Stimulated activated CD8-positive, alpha-beta memory T cell treated with anti-CD3 and anti-CD28 coated beads, Interleukin-7, amount 100 ng/mL, for 1 hour (primary cell): ENCODE data around the gene SERGEF.

Source experiments
- DNase-seq, 2 donors: peaks; one replicate each; pipeline ENCODE4 v3.0.0-alpha.2; 2020; ENCODE audit warnings: low read depth in 2 of 2

The SERGEF gene

DNA sequence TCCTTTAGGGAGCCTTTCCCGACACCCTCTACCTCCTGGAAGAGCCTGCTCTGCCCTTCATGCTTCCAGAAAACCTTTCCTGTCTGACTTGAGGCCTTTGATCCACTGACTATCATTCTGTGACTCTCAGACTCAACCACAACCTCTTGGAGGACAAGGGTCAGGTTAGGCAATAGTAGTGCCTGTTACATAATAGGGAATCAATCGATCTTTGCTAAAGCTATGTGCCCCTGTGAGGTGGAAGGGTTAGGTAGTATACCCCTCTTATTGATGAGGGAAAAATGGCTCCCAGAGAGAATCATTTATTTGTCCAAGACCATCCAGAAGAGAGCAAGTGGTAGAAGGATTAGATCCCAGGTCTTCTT lies 262.1 kb downstream of the SERGEF start:
- DNase-seq, result no peak

DNA sequence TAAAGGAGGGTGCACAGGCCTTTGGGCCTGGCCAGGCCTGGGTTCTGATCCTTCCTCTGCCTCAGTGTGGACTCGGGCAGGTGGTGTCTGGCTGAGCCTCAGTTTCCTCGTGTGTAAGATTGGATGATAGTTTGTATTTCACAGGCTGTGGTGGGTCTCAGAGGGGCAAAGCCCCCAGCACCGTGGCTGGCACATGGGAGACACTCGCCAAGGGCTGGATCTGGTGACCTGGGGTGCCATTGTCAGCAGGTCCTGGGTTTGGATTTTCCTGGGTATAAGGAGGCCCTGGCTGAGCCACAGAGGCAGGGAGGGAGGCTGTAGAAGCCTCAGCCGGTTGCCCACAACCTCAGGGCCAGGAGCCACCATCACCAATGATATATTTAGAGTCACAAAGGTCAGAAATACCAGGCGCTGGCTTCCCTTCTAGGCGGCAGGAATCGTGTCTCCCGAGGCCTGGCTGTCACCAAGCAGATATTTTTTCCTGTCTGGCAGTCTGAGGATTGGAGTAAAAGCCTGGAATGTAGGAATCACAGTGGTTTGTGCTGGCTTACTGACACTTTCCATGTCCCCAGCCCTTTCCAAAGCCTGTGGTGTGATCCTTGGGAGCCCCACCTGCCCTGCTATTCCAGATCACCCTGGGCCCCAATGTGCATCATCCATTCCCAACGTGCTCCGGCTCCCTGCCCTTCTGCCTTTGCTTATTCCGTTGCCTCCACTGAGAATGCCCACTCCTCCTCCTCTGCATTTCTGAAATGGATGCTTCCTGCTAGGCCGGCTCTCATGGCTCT lies 262.6 kb downstream of the SERGEF start:
- DNase-seq, result no peak

DNA sequence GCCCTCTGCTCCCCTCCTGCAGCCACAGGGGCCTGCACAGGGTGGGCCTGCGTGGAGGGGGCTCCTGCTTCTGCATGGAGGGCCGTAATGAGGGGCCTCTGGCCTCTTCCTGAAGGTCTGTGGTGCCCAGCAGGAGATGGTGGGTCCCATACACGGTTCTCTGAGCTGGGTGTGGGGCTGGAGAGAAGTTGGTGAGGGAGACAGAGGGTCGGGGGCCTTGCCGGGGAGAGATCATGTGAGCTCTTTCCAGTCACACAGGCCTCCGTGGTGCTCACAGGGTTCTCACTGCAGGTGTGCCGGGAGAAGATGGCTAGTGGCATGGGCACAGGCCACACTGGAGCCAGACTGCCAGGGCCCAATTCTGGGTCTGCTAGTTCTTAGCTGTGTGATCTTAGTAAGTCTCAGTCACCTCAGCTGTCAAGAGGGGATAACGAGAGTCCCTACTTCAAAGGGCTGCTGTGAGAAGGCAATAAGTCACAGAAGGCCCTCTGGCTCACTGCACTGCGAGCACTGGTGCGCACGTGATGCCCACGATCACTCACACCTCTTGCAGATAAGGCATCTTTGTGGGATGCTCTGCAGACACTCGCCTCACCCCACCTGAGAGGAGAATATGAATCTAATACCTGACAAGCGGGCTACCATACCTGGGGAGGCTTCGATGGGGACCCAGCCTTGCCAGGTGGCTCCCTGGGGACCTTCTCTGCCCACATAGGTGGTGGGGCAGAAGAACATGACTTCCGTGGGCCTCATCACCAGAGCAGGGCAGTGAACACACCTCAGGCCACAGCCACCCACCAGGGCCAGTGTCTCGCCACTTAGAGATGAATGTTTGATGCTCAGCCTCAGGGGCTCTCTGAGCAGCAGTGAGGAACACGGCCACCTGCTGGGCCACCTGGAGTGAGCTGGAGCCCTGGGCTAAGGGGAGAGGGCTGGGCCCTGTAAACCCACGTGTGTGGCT lies 263.8 kb downstream of the SERGEF start:
- no peak for DNase-seq

DNA sequence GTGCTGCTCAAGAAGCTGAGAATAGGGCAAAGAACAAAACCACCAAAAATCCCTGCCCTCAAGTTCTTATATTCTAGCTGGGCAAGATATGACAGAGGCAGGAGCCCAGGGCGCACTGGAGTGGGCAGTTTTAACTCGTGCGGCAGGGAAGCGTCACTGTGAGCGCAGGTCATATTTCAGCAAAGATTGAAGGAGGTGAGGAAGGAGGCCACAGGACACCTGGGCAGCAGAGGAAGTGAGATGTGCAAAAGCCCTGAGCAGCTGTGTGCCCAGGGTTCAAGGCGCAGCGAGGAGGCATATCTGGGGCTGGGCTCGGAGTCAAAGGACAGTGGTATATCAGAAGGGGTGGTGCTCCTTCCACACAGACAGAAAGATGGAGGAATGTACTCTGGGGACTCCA lies 264.8 kb downstream of the SERGEF start:
- no peak for DNase-seq

DNA sequence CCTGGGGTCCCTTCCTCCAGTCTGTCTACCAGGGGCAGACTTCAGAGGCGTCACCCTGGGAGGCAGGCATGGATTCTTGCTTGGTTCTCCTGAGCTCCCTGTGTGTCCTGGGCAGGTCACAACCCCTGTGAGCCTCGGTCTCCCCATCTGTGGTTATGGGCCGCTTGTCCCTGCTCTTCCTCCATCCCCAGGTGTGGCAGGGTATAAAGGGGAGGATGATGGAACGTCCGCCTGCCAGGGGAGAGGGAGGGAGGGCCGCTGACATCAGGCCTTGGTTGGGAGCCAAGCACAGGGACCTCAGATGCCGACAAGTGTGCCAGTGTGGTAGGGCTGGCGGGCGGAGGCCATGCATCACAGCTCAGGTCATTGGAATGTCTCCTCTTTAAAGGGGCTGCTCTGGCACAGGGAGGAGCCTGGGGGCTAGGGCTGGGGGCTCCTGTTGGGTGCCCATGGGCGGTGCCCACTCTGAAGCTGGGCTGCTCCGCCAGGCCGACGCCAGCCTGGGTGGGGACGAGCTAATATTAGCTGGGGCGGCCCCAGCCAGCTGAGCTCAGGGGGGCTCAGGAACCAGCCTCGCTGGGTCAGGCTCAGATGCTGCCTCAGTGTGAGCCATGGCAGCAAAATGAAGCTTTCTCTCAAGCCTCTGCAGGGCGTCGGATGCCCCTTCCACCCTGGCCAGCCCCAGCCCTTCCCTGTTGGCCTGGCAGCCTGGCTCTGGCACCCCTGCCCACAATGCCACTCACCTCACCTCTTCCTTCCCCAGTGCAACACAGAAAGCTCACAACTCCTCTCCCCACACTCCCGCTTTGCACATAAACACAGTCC lies 265.5 kb downstream of the SERGEF start:
- DNase-seq, result no peak

DNA sequence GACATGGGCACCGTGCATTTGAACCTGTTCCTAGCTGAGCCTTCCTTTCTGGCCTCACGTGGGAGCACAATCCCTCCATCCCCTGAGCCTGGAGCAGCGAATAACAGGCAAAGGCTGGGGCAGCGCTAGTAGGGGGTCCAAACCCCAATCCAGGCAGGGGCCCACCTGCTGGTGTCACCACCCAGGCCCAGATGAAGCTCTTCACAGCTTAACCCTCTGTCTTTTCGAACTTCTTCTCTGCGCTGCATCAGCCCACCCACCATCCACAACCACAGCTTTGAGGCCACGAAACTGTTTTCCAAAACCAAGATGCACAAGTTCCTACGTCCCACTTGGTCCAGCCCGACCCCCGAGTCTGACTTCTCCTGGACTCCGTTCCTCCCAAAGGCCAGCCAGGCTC lies 266.8 kb downstream of the SERGEF start:
- DNase-seq, result no peak

DNA sequence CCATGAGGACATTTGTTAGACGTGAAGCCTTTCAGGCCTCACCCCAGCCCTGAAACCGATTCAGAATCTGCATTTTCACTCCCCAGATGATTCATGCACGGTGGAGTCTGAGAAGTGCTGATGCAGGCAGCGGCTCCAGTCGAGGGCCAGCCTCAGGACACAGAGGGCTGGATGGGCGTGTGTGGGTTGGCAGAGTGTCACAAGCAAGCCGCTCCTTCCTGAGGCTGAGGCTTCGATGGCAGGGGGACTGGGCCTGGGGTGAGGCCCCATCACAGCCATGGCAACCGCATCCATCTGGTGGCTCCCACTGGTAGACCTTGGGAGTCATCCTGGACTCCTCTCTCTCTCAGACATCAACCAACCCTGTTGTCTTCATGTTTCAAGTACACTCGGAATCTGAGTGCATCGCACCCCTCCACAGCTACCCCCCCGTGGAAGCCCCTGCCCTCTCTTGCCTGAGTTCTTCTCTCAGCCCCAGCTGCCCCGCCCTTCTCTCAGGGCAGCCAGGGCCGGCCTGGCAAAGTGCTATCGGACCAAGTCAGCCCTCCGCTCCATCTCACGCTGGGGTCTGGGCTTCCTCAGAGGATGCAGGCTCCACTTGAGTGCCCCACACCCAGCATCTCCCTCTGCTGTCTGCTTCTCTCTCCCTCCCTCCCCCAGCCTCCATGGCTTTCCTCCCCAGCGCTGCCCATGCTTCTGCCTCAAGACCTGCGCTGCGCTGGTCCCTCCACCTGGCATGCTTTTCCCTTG lies 267.6 kb downstream of the SERGEF start:
- no peak for DNase-seq

DNA sequence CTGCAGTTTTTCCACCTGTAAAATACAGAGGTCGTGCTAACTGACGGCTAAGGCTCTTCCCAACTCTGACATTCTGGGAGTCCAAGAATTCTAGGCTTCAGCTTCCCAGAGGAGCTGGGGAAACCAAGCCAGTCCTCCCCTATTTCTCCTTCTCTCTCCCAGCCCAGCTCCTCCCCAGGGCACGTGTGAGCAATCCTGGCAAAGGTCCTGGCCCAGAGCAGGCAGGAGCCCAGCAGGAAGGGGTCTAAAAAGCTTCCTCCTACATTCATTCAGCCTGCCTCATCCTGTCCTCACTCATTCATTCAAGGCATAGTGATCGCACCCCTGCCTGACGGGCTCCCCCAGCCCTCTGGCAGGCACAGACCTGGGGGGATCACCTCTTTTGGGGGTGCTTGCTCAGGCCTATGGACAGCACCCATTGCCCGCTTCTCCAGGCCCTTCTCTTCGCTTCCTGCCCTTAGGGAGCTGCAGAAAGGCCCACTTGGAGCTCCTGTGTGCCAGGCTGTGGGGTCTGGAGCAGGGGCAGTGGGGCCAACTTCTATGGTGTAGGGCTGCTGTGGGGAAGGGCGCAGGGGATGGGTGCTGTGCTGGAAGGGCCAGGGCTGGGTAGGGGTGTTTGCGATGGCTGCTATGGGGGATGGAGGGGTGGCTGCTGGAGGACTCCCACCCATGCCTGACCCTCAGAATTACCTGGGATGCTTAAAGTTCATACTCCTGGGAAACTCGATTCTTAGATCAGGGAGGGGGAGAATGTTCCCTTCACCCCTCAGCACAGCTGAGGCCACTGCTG lies 268.5 kb downstream of the SERGEF start:
- no peak for DNase-seq

DNA sequence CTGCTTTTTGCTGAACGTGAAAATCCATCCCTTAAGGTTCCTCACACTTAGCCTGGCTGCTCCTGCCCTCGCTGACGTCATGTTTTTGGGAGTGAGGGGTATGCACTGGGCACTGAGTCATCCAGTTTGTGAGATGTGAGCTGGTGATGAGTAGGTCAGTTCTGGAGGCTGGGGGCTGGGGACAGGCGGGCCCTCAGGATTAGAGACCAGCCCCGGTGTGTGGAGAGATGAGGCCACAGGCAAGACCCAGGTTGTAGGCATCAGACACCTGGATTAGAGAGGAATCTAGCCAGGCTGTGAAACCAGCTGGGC lies 269.1 kb downstream of the SERGEF start:
- DNase-seq, result no peak

DNA sequence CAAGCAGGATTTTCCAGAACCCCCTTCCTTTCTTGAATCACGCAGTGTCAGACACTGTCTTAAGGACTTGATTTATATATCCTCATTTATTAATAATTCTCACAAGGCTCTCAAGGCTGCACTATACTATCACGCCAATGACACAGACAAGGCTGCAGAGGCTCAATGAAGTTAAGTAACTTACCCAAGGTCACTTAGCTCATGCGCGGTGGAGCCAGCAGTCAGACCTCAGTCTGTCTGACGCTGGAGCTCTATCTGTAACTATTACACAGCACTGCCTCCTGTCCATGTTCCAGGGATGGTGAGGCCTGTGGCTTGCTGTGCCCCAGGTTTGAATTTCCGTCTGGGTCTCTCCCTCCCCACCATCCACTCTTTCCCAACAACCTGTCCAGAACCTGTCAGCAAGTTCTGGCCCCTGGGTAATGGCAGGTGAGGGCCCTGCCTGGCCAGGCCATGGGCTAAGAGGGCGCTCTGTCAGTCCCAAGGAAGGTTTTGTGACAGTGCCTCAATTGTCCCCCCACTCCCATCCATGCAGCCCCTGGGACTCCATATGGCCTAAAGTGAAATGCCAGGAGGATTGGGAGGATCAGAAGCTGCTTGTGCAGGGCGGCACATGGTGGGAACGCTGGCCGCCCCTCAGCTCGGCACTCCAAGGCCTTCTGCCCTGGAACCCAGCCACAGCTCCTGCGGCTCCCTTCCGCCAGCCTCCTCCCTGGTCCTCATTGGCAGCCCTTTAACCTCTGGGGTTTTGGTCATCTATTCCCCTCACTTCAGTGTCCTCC lies 269.6 kb downstream of the SERGEF start:
- no peak for DNase-seq

DNA sequence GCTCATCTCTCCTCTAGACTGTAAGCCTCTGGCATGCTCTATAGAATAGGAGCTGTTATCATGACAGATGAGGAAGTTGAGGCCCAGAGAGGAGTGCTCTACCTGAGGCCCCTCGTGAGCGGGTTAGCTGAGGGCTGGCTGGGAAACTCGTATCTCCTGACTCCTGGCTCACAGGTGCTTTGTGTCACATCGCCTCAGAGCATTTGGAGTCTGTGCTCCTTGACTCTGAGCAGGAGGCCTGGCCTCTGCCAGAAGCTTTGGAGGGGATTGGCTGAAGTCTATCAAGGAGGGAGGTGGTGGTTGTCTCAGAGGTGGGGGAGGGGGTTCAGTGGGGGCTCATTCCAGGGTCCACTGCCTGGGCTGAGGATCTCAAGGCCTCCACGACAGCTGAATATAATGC lies 270.8 kb downstream of the SERGEF start:
- no peak for DNase-seq

DNA sequence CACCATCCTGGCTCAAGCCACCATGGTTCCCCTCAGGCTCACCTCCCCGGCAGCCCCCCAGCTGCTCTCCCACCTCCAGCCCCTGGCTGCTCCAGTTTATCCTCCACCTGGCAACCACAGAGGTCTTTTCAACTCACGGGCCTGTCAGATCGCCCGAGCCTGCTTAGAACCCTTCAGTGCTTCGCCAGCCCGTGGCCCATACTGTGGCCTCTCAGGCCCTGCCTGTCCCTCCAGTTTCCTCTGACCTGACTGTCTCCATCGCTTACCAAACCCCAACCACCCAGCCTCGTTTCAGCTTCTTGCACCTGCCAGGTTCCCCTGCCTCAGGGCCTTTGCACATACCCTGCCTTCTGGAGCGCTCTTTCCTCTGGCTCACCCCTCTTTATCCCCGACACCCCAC lies 271.4 kb downstream of the SERGEF start:
- DNase-seq, result no peak

DNA sequence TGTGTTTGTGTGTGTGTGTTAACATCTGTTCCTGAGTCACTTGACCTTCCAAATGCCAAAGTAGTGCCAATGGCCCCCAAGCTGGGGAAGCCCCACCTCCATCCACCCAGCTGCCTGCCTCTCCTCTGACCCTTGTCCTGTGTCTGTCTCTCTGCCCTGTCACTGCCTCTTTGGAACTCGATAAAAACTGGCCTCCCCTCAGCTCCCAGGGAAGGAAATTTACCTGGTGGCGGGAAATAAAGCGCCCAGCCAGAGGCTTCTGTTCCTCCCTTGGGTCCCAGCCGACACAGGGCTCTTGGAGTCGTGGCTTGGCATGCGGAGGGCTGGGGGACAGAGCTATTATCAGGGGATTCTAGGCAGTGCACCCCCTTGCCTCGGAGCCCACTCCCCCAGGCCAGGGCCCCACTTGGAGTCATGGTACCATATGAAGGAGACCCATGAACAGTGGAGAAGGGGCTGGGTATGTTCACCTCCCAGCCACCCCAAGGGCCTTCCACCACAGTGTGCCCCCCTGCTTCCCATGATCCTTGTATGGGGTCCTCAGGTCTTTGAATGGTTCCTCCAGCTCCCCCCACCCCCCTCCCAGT lies 272.1 kb downstream of the SERGEF start:
- DNase-seq, result no peak

DNA sequence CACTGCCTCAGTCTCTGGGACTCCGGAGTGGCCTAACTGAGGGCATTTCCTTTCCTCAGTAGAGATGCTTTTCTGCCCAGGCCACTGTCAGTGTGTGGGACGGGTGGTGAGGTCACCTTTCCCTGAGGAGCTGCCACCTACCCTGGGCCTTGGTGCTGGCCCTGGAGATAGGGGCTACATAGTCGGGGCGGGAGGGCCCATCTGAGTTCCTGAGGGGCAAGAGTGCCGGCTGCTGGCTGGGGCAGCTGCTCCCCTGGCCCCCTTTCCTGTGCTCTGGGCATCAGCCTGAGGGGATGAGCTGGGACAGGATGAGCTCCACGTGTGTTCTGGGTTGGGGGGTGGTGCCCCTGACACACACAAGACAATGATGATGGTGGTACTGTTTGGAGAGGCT lies 272.9 kb downstream of the SERGEF start:
- no peak for DNase-seq

DNA sequence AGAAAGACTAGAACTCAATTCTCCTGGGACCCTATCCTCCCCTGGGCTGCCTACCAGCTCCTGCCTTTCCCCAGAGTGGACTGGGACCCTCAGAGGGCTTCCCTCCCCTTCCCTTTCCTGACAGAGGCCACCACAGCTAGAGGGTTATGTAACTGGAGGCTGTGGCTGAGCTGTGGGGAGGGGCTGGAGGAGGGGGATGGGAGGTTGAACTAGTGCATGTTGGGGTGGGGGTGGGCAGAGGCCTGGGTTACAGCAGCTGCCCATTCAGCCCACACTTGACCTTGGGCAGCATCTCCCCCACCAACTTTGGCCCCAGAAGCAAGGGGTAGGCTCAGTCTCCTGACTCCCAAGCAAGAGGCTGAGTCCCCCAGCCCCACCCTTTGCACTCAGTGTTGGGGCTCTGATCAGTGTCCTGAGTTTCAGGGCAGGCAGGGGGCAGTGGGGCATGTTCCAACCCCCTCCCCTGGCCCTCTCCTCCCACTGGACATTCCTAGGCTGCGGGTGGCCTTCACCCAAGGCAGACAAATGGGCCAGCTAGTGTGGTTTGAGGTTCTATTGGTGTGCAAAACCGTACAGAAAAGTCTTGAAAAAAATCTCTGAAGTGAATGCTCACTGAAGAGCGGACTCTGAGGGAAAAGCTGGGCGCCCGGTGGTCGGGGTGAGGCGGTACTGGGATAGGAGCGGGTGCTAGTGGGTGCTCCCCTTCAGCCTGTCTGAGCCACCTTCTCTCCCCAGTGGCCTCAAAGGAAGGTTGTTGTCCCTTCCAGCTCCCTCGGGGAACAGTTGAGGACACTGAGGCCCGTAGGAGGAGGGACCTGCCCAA lies 274.5 kb downstream of the SERGEF start:
- DNase-seq, result no peak
